ENCODE results near the gene STX8. TPM values are rescaled to one million over a fixed set of nuclear protein-coding genes. Genes with fewer than 3 reads are reported as not detected.

The STX8 gene
- total RNA-seq, 2 donors from 2014 or later, result 41.6 to 57.2 TPM

- peak; percentile 57 for DNase-seq
Observed at GRCh38 chr17:9402590-9403199, 172.9 kb downstream of the STX8 start.

DNA sequence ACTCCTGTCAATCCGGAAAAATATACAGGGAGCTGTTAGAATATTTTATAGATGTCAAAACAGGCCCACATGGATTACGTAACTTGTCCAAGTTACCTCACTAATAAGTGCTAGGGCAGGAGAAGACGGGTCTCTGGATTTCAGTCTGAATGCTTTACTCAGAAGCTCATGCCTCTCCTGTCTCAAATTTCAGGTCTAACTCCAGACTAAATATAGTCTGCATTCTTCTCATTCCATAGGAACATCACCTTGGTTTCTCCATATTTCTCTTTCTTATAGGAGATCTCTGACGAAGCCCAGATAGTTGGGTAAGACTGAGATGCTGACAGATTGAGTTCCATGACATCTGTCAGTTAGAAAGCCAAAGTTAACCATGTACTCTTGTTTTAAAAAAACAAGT, 174.2 kb downstream of the STX8 start:
- no peaks in the 10 kb centered on the region for H3K36me3 ChIP-seq
- TF ChIP-seq, protein P1, sequence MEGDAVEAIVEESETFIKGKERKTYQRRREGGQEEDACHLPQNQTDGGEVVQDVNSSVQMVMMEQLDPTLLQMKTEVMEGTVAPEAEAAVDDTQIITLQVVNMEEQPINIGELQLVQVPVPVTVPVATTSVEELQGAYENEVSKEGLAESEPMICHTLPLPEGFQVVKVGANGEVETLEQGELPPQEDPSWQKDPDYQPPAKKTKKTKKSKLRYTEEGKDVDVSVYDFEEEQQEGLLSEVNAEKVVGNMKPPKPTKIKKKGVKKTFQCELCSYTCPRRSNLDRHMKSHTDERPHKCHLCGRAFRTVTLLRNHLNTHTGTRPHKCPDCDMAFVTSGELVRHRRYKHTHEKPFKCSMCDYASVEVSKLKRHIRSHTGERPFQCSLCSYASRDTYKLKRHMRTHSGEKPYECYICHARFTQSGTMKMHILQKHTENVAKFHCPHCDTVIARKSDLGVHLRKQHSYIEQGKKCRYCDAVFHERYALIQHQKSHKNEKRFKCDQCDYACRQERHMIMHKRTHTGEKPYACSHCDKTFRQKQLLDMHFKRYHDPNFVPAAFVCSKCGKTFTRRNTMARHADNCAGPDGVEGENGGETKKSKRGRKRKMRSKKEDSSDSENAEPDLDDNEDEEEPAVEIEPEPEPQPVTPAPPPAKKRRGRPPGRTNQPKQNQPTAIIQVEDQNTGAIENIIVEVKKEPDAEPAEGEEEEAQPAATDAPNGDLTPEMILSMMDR (IDR thresholded peaks at IDR 0.05), result no peak

More at GRCh38 chr17:9402590-9403199, 172.9 kb downstream of the STX8 start:
- no peaks in the 10 kb centered on the region for H3K4me1 ChIP-seq
- H3K9ac ChIP-seq (ENCODE audit: low read depth in 2 of 2, low read length in 2 of 2), result no peak overlapping the region
- no peaks in the 10 kb centered on the region for H3K36me3 ChIP-seq
- no peak overlapping the region for H3K4me3 ChIP-seq
- intact Hi-C loops (cut with DNase I), result loop anchor here (10.0 kb wide), 1 partner anchor 122 kb away; no protein-coding TSS in a partner anchor
- TF ChIP-seq, protein P1 (IDR thresholded peaks at IDR 0.05), result peak; percentile 46
- no peaks in the 10 kb centered on the region for H3K9me3 ChIP-seq
- H3K27me3 ChIP-seq, result no peaks in the 10 kb centered on the region
- H3K27ac ChIP-seq, result no peak overlapping the region

GRCh38 chr17:9389111-9389527, 186.5 kb downstream of the STX8 start:
- Histone ChIP-seq H3K9ac (ENCODE audit: low read depth in 2 of 2, low read length in 2 of 2) (no peak overlapping the region), H3K4me1 (no peaks in the 10 kb centered on the region), H3K9me3 (no peaks in the 10 kb centered on the region), H3K4me3 (no peak overlapping the region), H3K36me3 (no peaks in the 10 kb centered on the region), H3K27me3 (no peaks in the 10 kb centered on the region), H3K27ac (no peak overlapping the region)
- TF ChIP-seq, protein P1 (IDR thresholded peaks at IDR 0.05), result no peak
- DNase-seq, result no peak
- intact Hi-C loops (cut with DNase I), result no loop called here

More for the DNA sequence above, 174.2 kb downstream of the STX8 start:
- DNase-seq, result no peak
- H3K27ac ChIP-seq, result no peak overlapping the region
- no peak overlapping the region for H3K9ac ChIP-seq (ENCODE audit: low read depth in 2 of 2, low read length in 2 of 2)
- no peaks in the 10 kb centered on the region for H3K4me1 ChIP-seq
- intact Hi-C loops (cut with DNase I), result loop anchor here (10.0 kb wide), 1 partner anchor 123 kb away; no protein-coding TSS in a partner anchor
- H3K4me3 ChIP-seq, result no peak overlapping the region
- H3K9me3 ChIP-seq, result no peaks in the 10 kb centered on the region
- H3K27me3 ChIP-seq, result no peaks in the 10 kb centered on the region

DNA sequence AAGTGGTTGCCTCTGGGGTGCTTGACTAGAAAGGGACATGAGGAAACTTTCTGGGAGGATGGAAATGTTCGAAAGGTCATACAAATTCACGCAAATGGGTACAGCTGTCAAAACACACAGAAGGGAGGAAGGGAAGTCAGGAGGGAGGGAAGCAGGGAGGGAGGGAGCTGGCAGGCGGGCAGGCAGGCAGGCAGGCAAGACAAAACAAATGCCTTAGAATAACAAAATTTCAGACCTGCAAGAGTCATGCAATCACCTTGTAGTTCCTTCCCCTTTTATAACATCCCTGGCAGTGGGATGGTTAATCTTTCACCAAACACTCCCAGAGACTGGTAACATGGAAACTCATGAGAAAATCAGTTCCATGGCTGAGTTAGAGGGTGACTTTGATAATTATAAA, 189.2 kb downstream of the STX8 start:
- DNase-seq, result peak; percentile 28
- TF ChIP-seq, protein P1 (IDR thresholded peaks at IDR 0.05), result no peak
- no peak overlapping the region for H3K27ac ChIP-seq

GRCh38 chr17:9383826-9384225, 191.8 kb downstream of the STX8 start:
- no peaks in the 10 kb centered on the region for H3K27me3 ChIP-seq
- H3K4me3 ChIP-seq, result no peak overlapping the region
- no peaks in the 10 kb centered on the region for H3K9me3 ChIP-seq
- H3K9ac ChIP-seq (ENCODE audit: low read depth in 2 of 2, low read length in 2 of 2), result no peak overlapping the region
- DNase-seq, result no peak
- no peaks in the 10 kb centered on the region for H3K4me1 ChIP-seq
- TF ChIP-seq, protein P1 (IDR thresholded peaks at IDR 0.05), result no peak
- intact Hi-C loops (cut with DNase I), result no loop called here
- H3K27ac ChIP-seq, result no peak overlapping the region
- H3K36me3 ChIP-seq, result no peaks in the 10 kb centered on the region

More for the DNA sequence above, 189.2 kb downstream of the STX8 start:
- Histone ChIP-seq H3K36me3 (no peaks in the 10 kb centered on the region), H3K27me3 (no peaks in the 10 kb centered on the region), H3K4me3 (no peak overlapping the region), H3K9ac (ENCODE audit: low read depth in 2 of 2, low read length in 2 of 2) (no peak overlapping the region), H3K9me3 (no peaks in the 10 kb centered on the region), H3K4me1 (no peaks in the 10 kb centered on the region)
- intact Hi-C loops (cut with DNase I), result no loop called here
